WI38 (cell line): Measurements from ENCODE around the gene SHKBP1.

ENCODE experiments used
- H3K4me3 ChIP-seq: 2 replicates; pipeline ENCODE4 v1.5.1; 2011; ENCODE audit warnings: low read depth, mild to moderate bottlenecking, control low read depth, low read length
- TF ChIP-seq, protein P1 (sequence below): IDR thresholded peaks from 2 replicates; pipeline ENCODE4 v1.5.1; 2012; ENCODE audit warnings: low read depth, mild to moderate bottlenecking, control low read depth, low read length

SHKBP1 gene

GRCh38 chr19:40604171-40604646, 27.5 kb downstream of the SHKBP1 start:
- TF ChIP-seq, protein P1, sequence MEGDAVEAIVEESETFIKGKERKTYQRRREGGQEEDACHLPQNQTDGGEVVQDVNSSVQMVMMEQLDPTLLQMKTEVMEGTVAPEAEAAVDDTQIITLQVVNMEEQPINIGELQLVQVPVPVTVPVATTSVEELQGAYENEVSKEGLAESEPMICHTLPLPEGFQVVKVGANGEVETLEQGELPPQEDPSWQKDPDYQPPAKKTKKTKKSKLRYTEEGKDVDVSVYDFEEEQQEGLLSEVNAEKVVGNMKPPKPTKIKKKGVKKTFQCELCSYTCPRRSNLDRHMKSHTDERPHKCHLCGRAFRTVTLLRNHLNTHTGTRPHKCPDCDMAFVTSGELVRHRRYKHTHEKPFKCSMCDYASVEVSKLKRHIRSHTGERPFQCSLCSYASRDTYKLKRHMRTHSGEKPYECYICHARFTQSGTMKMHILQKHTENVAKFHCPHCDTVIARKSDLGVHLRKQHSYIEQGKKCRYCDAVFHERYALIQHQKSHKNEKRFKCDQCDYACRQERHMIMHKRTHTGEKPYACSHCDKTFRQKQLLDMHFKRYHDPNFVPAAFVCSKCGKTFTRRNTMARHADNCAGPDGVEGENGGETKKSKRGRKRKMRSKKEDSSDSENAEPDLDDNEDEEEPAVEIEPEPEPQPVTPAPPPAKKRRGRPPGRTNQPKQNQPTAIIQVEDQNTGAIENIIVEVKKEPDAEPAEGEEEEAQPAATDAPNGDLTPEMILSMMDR = no peak
- no peak overlapping the region; the same call in 1 of the 2 replicates for H3K4me3 ChIP-seq

- TF ChIP-seq, protein P1 = no peak
- no peak overlapping the region for H3K4me3 ChIP-seq
Observed at GRCh38 chr19:40604647-40605215, 28.1 kb downstream of the SHKBP1 start.

- TF ChIP-seq, protein P1 = no peak
- H3K4me3 ChIP-seq = peak overlapping the region; percentile 22
Observed at GRCh38 chr19:40605216-40605971, 28.7 kb downstream of the SHKBP1 start.

- TF ChIP-seq, protein P1 = no peak
- H3K4me3 ChIP-seq = no peak overlapping the region
Observed at GRCh38 chr19:40607311-40608239, 30.9 kb downstream of the SHKBP1 start.

- no peak overlapping the region for H3K4me3 ChIP-seq
- TF ChIP-seq, protein P1 = no peak
Observed at GRCh38 chr19:40608240-40608621, 31.6 kb downstream of the SHKBP1 start.

DNA sequence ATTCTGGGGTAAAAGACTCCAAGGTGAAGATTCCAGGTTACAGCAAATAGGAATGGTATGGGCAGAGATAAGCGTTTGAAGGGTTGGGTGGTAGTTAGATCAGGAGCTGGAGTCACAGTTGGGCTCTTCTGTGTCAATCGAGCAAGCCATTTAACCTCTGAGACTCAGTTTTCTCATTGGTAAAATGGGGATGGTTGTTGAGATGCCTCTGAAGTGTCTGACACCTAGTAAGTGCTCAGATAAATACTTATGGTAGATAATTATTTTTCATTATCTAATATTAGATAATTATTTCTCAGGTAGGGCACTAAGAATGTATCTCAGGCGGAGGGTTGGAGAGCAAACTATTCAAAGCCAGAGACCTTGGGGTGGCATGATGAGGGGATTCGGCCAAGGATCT, 32.3 kb downstream of the SHKBP1 start:
- no peak overlapping the region for H3K4me3 ChIP-seq
- TF ChIP-seq, protein P1 = no peak
